GM21529 (cell line): Measurements from ENCODE around the gene CDH6.

Experiments
- ATAC-seq: cut with Tn5 transposase; IDR thresholded peaks from one replicate; pipeline ENCODE4 v1.9.1; 2021; ENCODE audit not compliant: unreplicated experiment

The CDH6 gene

GRCh38 chr5:31196309-31196708, 2.8 kb downstream of the CDH6 start:
- no peak for ATAC-seq

- no peak for ATAC-seq
Measured at GRCh38 chr5:31197183-31197582, 3.7 kb downstream of the CDH6 start.

GRCh38 chr5:31204958-31205357, 11.5 kb downstream of the CDH6 start:
- no peak for ATAC-seq

GRCh38 chr5:31208043-31208442, 14.6 kb downstream of the CDH6 start:
- ATAC-seq, result no peak

GRCh38 chr5:31209334-31209733, 15.8 kb downstream of the CDH6 start:
- no peak for ATAC-seq

GRCh38 chr5:31211098-31211497, 17.6 kb downstream of the CDH6 start:
- ATAC-seq, result no peak

- ATAC-seq, result no peak
Measured at GRCh38 chr5:31213257-31213656, 19.8 kb downstream of the CDH6 start.

GRCh38 chr5:31213705-31214121, 20.2 kb downstream of the CDH6 start:
- ATAC-seq, result no peak

- ATAC-seq, result no peak
Measured at GRCh38 chr5:31214229-31214628, 20.7 kb downstream of the CDH6 start.

- ATAC-seq, result no peak
Measured at GRCh38 chr5:31215236-31215635, 21.8 kb downstream of the CDH6 start.

- ATAC-seq, result no peak
Measured at GRCh38 chr5:31217446-31217845, 24.0 kb downstream of the CDH6 start.

- ATAC-seq, result no peak
Measured at GRCh38 chr5:31218978-31219377, 25.5 kb downstream of the CDH6 start.

GRCh38 chr5:31221001-31221400, 27.5 kb downstream of the CDH6 start:
- ATAC-seq, result no peak

- ATAC-seq, result no peak
Measured at GRCh38 chr5:31225118-31225517, 31.6 kb downstream of the CDH6 start.

GRCh38 chr5:31225613-31226012, 32.1 kb downstream of the CDH6 start:
- ATAC-seq, result no peak

- no peak for ATAC-seq
Measured at GRCh38 chr5:31226651-31227050, 33.2 kb downstream of the CDH6 start.

- ATAC-seq, result no peak
Measured at GRCh38 chr5:31229266-31229665, 35.8 kb downstream of the CDH6 start.

GRCh38 chr5:31231177-31231838, 37.8 kb downstream of the CDH6 start:
- ATAC-seq, result no peak

- ATAC-seq, result peak; percentile 92
Measured at GRCh38 chr5:31232273-31232888, 38.9 kb downstream of the CDH6 start.

- no peak for ATAC-seq
Measured at GRCh38 chr5:31235381-31235780, 41.9 kb downstream of the CDH6 start.

GRCh38 chr5:31236339-31236738, 42.9 kb downstream of the CDH6 start:
- no peak for ATAC-seq

- no peak for ATAC-seq
Measured at GRCh38 chr5:31237174-31237573, 43.7 kb downstream of the CDH6 start.

GRCh38 chr5:31238497-31238896, 45.0 kb downstream of the CDH6 start:
- ATAC-seq, result no peak
